GF-D8 (cell line): ENCODE data around the gene WBP4.
A peak's percentile ranks its signal among the peaks of the same experiment; 100 is the strongest.

ENCODE experiments used
- DNase-seq: peaks from one replicate; lab custom pipeline; 2025; lab: John Stamatoyannopoulos, UW

The WBP4 gene

DNA sequence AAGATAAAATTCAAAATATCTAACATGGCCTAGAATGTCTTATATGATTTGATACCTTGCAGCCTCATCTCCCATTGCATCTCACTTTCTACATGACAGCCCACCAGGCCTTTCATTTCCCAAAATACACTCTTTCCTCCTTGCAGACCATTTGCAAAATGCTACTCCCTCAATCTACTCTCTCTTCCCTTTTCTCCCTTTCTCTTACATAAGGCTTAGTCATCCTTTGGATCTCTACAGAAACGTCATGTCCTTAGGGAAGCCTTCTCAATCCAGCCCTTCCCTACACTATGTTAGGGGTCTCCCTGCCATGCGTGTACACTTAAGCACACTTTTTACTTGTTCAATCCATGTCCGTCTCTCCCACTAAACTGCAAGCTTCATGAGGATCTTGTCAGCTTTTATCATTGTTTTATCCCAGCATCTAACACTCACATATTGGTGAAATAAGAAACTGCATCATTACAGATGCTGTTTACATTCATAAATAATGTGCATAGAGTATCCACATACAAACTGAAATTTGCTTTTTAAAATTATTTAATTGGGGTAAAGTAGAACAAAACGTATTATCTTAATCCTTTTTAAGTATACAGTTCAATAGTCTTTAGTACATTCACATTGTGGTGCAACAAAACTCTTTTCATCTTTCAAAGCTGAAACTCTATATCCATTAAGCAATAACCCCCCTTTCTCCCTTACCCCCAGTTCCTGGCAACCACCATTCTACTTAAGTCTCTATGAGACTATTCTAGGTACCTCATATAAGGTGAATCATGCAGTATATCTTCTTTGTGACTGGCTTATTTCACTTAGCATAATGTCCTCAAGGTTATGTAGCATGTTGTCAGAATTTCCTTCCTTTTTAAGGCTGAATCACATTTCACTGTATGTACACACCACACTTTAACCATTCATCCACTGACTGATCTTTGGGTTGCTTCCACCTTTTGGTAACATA is 11.5 kb upstream of the WBP4 start:
- peak; percentile 24 for DNase-seq

DNA sequence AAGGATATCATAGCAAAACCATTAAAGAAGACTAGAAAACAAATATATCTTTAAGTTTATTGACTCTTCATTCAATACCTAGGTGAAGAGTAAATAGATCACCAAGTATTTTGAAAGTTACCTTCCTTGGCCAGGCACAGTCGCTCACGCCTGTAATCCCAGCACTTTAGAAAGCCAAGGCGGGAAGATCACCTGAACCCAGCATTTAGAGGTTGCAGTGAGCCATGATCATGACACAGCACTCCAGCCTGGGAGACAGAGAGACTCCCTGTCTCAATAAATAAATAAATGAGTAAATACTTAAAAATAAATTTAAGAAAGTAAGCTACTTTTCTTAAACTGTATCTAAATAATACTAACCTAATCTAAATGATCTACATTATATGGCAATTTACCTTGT is 8.9 kb upstream of the WBP4 start:
- DNase-seq = no peak

DNA sequence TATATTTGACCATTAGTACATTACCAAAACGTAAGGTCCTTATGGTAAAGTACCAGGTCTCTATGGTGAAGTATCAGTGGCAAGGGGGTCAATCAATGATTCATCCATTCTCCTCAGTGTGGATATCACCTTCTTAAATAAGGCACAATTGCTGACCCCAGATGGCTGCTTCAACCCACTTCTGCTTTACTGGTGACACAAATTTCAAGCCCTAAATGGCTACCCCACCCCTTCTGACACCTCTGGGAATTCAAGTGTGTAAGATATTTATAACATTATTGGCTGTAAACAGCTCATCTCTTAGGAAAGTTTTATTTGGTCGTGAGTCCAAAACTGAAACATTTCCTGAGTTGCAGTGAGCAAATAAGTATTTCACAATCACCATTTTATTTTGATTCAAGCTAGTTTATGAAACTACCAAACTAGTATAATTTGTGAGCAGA is 7.9 kb upstream of the WBP4 start:
- peak; percentile 52 for DNase-seq

DNA sequence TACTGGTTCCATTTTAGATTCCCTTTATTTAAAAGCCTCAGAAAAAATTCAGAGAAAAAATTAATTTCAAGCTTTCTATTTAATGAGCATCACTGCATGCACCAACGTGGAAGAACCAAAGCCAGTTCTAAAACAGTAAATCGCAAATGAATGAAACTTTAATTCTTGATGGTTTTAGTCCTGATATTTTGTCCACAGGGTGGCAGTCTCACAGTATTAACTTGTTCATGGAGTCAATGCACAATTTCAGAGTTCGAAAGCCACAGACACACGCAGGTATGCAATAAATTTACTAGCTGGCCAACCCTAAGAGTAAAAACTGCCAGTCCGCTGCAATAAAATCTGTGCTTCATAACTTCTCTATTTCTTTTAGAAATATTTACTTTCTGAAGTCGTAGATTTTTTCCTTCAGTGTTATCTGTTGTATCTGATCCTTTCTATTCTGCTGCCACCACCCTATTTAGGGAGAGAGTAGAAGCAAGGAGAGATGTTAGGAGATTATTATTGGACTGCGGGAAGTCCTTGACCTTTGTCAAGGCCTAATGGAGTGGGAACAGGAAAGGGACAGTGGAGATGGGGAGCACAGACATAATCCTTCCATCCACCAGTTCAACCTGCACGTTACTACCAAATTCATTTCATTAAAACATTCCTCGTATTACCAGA is 7.0 kb upstream of the WBP4 start:
- DNase-seq = peak; percentile 49

DNA sequence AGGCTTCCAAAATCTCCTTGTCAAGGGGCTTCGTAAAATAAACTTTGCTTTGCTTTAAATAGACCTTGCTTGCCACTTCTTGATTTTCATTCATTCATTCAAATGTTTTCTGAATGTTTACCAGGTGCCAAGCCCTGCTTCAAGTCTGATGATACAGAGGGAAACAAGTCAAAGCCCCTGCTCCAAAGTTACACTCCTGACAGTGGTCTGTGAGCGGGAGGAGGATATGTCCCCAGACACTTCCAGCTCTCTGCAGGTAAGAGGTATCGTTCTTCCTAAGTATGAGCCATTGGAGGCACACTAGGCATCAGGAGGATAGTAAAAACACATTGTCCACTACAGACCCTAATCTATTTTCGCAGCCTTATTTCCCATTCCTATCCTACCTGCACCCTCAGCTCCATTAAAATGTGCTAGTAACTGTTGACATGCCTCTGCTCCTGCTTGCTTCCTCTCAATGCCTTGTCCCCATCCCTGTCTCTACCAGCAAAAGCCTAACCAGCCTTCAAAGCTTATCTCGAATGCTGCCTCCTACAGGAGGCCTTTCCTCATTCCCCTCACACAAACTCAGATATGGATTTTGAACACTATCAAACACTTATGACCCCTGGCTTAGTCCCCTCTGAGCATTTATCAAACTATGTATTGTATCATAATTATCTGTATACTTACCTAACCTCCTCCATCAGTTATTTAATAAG is 6.2 kb upstream of the WBP4 start:
- DNase-seq = peak; percentile 30

DNA sequence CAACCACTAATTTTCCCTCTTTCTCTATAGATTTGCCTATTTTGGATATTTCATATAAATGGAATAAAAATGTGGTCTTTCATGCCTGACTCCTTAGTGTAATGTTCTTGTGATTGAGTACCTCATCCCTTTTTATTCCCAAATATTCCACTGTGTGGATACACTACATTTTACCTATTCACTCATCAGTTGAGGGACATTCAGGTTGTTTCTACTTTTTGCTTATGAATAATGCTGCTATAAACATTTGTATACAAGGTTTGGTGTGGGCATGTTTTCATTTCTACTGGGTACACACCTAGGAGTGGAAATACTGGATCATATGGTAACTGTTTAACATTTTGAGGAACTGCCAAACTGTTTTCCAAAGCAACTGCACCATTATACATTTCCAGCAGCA is 5.1 kb upstream of the WBP4 start:
- peak; percentile 18 for DNase-seq

DNA sequence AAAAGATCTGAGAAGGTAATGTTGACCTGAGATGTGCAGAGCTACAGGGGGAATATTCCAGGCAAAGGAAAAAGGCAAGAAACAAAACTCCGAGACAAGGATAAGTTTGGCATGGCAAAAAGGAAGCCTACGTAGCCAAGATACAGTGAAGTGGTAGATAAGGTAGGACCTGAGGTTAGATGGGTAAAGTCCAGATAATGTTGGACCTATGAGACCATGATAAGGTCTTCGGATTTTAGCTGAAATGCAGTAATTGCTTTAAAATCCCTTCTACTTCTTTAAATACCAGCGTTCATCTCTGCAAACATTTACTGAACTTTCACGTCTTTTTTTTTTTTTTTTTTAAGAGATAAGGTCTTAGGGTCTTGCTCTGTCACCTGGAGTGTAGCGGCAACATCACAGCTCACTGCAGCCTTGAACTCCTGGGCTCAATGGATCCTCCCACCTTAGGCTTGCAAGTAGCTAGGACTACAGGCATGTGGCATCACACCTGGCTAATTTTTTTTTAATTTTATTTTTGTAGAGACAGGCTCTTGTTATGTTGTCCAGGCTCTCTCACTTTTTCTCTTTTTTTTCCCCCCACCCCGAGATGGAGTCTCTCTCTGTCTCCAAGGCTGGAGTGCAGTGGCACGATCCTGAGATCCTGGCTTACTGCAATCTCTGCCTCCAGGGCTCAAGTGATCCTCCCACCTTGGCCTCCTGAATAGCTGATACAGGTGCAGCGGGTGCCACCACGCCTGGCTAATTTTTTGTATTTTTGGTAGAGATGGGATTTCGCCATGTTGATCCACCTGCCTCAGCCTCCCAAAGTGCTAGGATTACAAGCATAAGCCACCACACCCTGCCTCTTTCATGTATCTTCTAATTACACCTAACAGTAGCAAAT is 4.2 kb upstream of the WBP4 start:
- no peak for DNase-seq

DNA sequence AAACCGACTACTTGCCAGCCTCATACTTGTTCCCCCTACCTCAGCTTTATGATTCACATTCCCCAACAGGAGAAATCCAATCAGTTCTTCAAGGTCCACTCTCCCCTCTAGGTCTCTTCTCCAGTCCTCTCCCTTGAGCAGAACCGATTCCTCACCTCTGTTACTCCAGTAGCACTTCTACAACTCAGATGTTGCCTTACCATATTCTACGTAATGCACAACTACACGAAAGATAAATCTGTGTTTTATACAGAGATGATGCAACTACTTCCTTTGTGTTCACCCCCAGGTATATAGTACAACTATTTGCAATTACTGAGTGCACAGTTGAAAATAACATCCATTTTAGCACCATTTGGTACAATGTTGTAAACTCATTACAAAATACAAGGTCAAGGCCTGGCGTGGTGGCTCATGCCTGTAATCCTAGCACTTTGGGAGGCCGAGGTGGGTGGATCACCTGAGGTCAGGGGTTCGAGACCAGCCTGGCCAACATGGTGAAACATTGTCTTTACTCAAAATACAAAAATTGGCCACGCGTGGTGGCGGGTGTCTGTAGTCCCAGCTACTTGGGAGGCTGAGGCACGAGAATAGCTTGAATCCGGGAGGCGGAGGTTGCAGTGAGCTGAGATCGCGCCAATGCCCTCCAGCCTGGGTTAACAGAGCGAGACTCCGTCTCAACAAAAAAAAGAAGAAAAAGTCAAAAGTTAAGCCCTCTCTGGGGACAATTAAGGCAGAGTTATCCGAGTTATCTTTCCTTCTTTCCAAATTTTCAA is 2.8 kb upstream of the WBP4 start:
- no peak for DNase-seq

DNA sequence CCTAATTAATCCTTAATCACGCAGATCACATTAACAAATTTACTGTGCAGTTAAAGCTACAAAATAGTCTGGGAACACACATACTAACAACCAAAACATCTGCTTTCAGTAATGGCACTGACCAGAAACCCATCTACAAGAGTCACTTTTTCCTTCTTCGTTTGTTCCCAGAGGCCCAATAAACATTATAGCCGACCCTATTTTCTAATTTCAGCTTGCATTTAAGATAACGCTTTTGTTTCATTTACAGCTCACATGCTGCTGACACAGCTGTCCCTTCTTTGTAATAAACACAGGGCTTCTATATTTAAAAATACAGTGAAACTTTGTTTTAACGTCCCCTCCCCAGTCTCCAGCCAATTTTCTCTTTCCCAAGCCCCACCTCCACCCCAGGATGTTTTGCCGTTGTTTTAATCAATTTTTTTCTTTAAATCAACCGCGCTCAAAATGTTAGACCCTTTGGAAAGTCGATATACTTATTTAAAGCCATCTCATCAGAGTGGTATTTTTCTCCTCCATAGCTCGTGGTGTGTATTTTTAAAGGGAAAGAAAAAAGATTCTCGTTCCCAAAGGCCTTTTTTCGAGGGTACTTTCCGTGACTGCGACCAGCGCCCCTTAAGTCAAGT is 1.7 kb upstream of the WBP4 start:
- DNase-seq = no peak

DNA sequence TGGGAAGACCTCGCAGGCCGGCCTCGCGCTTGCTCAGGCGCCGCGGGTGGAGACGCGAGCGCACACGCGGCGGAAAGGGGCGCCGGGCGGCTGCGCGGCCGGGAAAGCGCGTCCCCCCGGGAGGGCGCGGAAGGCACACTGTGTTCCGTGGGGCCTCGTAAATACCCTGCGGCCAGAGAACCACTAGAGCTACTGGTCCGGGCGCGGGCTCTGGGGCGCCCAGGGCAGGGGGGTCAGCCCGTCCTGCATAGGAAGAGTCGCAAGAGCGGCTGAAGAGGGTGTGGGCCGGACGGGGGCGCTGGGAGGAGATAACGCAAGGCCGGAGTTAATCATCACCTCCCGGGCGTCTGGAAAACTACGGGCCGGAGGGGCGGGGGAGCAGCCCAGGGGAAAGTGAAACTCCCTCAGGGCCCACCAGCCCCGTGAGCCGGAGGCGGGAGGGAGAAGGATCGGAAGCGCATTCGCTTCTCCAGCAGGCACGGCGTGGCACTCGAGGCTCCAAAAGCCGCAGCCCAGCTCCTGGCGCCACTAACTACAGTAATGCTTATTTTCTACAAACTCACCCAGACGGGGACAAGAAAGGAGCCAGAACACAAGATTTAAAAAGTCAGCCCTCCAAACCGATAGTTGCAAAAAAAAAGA is 1.1 kb upstream of the WBP4 start:
- DNase-seq = peak; percentile 92

DNA sequence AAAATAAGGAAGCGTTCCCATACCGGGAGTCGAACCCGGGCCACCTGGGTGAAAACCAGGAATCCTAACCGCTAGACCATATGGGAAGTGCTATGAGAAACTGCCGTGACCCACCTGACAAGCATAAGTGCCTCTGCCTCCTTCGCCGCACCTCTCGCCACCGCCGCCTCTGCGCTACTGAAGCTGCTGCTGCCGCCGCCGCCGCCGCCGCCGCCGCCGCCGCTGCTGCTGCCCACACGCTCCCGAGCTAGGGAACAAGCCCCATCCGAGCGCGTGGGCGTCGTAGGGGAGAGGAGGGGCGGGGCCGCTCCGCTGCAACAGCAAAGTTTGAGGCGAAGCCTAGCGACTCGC is 610 bp upstream of the WBP4 start:
- peak; percentile 69 for DNase-seq

DNA sequence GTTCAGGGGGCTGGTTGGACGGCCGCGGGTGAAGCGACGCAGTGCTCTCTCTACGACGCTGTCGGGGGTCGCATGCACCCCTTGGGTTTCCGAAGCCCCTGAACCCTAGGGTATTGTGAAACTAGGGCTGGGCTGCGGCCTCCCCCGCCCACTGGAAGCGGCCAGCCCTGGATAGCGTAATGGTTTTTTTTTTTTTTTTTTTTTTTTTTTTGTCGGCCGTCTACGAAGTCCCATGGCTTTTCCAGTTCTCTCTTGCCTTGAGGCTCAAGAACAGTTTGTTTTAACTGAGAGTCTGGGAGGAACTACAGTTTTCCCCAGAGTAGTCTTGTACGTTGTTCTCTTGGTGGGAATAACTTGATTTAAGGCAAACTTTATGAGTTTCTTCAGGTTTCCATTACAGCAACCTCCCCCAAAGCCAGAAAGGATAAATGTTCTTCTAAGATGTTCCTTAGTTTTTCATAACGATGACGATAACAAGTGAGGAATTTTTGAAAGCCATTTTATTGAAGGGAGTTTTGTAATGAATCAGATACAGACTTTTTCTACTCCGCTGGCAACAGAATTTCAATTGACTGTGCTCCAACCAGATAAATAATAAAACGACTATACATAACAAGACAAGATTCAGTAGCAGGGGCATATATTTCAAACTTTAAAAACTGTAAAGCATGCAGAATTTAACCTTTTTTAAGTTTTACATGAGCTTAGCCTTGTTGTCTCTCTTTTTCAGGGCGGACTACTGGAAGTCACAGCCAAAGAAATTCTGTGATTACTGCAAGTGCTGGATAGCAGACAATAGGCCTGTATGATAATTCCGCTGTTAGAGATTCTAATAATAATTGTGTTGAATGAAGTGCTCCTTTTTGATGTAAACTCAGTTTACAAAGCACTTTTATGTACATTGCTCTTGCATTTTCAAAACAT is 867 bp downstream of the WBP4 start:
- DNase-seq = peak; percentile 69

DNA sequence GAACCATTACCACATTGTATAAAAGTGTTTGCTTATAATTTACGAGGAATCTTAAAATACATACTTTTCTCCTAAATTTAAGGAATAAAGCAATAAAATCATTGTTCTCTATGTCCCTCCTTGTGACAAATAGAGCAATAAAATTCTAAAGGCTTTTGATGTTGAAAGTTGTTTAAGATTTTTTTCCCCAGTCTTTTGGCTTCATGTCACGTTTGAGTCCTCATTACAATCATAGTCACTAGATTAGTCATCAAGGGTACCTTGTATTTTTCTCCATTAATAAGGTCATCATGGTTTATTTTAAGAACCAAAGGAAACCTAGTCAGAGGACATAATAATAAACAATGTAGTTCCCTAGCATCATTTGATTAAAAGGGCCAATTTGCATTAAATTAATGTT is 3.2 kb downstream of the WBP4 start:
- DNase-seq = no peak

DNA sequence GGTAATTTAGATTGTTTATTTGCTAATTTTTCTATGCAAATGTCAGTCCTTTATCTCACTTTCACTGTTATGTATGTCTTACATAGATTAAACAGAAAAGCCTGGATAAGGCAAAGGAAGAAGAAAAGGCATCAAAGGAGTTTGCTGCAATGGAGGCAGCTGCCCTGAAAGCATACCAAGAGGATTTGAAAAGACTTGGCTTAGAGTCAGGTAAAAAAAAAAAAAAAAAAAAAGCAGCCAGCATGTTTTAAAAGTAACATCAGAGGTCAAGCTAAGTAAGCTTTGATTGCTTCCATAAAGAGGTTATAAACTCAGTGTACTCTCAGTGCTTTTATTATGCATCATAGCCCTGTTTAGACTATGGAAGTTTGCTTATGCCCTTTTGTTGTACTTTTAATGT is 3.8 kb downstream of the WBP4 start:
- DNase-seq = no peak

DNA sequence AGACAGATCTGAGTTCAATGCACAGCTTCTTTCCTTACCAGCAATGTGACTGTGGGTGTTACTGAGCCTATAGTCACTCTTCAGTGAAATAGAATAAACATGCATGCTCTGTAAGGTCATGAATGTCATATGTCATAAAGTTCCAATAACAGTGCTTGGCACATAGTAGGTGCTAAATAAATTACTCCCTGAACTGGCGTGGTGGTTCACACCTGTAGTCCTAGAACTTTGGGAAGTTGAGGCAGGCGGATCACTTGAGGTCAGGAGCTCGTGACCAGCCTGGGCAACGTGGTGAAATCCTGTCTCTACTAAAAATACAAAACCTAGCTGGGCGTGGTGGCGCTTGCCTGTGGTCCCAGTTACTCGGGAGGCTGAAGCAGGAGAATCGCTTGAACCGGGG is 13.2 kb downstream of the WBP4 start:
- no peak for DNase-seq

DNA sequence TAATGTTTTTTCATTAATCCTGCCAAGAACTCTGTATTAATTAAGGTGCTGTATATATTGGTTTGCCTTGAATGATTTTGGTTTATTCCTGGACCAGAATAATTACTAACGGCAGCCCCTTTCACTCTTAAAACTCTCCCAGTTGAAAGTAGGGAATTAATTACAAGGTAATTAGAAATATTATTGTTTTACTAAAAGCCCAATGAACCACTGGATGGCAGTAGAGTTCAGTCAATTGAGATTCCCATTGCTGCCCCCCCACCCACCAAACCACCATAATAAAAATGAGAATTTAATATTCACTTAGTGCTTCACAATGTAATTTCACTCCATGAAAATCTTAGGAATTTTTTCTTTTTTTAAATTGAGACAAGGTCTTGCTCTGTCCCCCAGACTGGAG is 13.7 kb downstream of the WBP4 start:
- no peak for DNase-seq

DNA sequence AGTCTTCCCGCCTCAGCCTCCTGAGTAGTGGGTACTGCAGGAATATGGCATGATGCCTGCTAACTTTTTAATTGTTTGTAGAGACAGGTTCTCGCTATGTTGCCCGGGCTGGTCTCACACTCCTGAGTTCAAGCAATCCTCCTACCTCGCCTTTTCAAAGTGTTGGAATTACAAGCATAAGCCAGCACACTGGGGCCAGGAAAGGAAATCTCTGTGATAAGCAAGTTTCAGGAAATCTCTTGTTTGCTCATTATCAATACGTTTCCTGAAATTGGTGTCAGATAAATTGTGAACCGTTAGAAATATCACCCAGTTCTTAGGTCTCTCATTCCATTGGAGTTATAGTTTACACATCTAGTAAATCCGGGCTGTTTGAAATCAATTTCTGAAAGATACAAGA is 14.2 kb downstream of the WBP4 start:
- no peak for DNase-seq

DNA sequence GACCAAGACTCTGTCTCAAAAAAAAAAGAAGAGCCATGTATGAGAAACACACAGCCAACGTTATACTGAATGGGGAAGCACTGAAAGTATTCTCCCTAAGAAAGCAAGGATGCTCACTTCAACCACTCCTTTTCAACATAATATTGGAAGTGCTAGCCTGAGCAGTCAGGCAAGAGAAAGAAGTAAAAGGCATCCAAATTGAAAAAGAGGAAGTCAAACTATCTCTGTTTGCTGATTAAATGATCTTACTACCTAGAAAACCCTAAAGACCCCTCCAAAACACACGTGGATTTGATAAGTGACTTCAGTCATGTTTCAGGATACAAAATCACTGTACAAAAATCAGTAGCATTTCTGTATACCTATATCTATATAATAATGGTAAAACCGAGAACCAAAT is 16.2 kb downstream of the WBP4 start:
- DNase-seq = no peak

DNA sequence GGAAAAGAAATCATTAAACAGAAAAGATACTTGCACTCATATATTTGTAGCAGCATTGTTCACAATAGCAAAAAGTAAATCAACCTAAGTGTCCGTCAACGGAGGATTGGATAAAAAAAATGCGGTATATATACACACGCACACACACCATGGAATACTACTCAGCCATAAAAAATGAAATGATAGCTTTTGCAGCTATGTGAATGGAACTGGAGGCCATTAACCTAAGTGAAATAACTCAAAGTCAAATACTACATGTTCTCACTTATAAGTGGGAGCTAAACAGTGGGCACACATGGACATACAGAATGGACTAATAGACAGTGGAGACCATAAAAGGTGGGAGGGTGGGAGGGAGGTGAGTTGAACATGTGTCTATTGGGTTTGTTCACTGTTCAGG is 18.4 kb downstream of the WBP4 start:
- no peak for DNase-seq
